ENCODE measurements around the gene LONRF2. TPM values are rescaled to one million over a fixed set of nuclear protein-coding genes. Genes with fewer than 3 reads are reported as not detected.
A peak's percentile ranks its signal among the peaks of the same experiment; 100 is the strongest.

The LONRF2 gene
- total RNA-seq, 2 donors from 2014 or later, result 0.16 to 1.1 TPM

DNA sequence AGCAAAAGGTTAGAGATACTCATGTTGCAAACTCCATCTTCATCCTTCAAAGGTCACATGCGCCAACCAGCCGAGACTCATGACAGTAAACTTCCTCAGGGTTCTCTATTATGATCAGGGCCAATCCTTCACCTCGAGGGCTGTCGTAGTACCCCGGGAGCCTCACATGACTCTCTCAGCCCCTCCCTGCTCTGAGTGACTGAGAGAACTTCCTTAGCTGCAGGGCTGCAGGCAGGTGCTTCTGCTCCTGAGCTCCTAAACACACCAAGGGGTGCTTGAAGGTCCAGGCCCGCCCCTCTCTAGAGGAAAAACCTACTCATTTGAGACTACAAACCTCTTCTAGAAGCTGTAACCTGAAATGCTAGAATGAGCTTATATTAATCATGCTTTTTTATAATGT lies 48.2 kb downstream of the LONRF2 start:
- ATAC-seq (replicated peaks), result no peak
- Mint-ChIP-seq H3K27ac (no peak overlapping the region), H3K36me3 (ENCODE audit: low read depth) (no peaks in the 10 kb centered on the region), H3K9me3 (no peaks in the 10 kb centered on the region), H3K4me3 (no peak overlapping the region), H3K27me3 (peaks cover 3% of the 10 kb centered on the region), H3K4me1 (peaks cover 4% of the 10 kb centered on the region)

DNA sequence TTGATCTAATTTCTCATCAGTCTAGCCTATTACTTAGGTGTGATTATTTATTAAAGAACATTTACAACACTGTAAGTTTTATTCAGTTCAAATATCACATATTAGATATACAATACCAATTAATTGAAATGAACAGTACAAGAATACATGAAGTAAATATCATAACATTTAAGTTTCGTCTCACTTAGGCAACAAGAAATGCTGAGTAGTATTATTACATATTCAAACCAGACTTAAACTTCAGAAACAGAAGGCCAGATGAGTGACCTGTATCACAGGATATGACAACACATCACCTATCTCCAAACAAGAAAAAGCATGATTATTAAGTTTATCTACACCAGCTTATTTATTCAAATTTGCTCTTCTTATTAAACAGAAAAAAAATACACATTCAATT lies 48.9 kb downstream of the LONRF2 start:
- Mint-ChIP-seq H3K9me3 (no peaks in the 10 kb centered on the region), H3K27ac (no peak overlapping the region), H3K4me3 (no peak overlapping the region), H3K4me1 (no peaks in the 10 kb centered on the region), H3K36me3 (ENCODE audit: low read depth) (no peaks in the 10 kb centered on the region), H3K27me3 (no peaks in the 10 kb centered on the region)
- no peak for ATAC-seq (replicated peaks)

DNA sequence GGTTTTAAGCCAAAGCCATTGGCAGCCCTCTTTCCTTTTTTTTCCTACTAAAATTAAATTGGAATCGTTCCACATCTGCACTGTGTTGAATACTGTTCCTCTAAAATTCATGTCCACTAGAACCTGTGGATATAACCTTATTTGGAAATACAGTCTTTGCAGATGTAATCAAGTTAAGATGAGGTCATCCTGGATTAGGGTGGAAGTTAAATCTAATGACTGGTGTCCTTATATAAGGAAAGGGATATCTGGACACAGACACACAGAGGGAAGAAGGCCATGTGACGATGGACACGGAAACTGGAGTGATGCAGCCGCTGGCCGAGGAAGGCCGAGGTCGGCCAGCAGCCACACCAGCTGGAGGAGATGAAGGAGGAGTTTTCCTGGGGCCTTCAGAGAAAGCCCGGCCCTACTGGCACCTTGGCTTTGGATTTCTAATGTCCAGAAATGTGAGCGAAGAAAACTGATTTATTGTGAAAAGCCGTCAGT lies 49.4 kb downstream of the LONRF2 start:
- H3K4me1 Mint-ChIP-seq, result no peaks in the 10 kb centered on the region
- no peak overlapping the region for H3K4me3 Mint-ChIP-seq
- no peak for ATAC-seq (replicated peaks)
- no peak overlapping the region for H3K27ac Mint-ChIP-seq
- H3K36me3 Mint-ChIP-seq (ENCODE audit: low read depth), result no peaks in the 10 kb centered on the region
- no peaks in the 10 kb centered on the region for H3K9me3 Mint-ChIP-seq
- no peaks in the 10 kb centered on the region for H3K27me3 Mint-ChIP-seq

DNA sequence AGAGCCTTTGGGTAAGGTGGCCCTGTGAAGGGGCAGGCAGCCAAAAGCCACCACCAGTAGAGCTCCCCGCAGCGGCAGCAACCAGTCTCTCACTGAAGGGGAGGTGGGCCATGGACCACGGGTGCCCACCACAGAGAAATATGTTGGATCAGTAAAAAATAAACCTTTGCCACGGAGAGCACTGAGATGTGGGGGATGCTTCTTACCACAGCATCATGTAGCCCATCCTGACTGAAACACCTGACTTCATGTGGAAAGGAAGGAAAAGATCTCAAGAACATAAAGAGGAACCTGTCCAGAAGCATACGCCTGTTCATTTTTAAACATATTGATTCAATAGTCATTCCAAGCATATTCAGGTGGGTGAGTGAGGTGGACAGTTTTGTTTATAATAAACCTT lies 51.1 kb downstream of the LONRF2 start:
- Mint-ChIP-seq H3K4me1 (no peaks in the 10 kb centered on the region), H3K27me3 (no peaks in the 10 kb centered on the region), H3K9me3 (no peaks in the 10 kb centered on the region), H3K4me3 (no peak overlapping the region), H3K27ac (no peak overlapping the region), H3K36me3 (ENCODE audit: low read depth) (no peaks in the 10 kb centered on the region)
- ATAC-seq (replicated peaks), result no peak

DNA sequence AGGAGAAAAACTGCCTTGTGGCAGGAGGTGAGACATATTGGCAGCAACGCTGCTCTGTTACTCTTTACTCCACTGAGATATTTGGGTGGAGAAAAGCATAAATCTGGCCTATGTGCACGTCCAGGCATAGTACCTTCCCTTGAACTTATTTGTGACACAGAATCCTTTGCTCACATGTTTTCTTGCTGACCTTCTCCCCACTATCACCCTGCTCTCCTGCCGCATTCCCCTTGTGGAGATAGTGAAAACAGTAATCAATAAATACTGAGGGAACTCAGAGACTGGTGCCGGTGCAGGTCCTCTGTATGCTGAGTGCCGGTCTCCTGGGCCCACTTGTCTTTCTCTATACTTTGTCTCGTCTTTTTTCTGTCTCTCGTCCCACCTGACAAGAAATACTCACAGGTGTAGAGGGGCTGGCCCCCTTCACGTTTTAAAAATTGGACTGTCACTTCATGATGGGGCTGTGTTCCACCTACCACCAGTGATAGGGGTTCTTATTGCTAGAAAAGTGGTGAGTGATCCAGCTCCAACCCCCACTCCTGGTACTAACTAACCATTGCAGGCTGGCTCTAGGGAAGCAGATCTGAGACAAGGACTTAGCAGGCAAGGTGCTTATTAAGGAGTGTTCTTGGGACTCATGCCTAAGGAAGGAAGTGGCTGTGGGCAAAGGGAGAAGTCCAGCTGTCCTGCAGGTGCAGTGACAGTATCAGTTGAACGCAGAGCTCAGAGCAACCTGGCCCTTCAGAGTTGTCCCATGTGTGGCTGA lies 51.7 kb downstream of the LONRF2 start:
- no peaks in the 10 kb centered on the region for H3K9me3 Mint-ChIP-seq
- H3K27me3 Mint-ChIP-seq, result no peaks in the 10 kb centered on the region
- H3K36me3 Mint-ChIP-seq (ENCODE audit: low read depth), result no peaks in the 10 kb centered on the region
- H3K4me3 Mint-ChIP-seq, result no peak overlapping the region
- no peaks in the 10 kb centered on the region for H3K4me1 Mint-ChIP-seq
- ATAC-seq (replicated peaks), result no peak
- H3K27ac Mint-ChIP-seq, result no peak overlapping the region

DNA sequence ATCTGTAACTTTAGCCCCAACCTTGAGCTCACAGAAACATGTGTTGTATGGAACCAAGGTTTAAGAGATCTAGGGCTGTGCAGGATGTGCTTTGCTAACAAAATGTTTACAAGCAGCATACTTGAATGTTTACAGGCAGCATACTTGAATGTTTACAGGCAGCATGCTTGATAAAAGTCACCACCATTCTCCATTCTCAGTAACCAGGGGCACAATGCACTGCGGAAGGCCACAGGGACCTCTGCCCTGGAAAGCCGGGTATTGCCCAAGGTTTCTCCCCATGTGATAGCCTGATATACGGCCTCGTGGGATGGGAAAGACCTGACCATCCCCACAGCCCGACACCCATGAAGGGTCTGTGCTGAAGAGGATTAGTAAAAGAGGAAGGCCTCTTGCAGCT lies 52.4 kb downstream of the LONRF2 start:
- H3K9me3 Mint-ChIP-seq, result no peaks in the 10 kb centered on the region
- H3K4me1 Mint-ChIP-seq, result no peaks in the 10 kb centered on the region
- H3K36me3 Mint-ChIP-seq (ENCODE audit: low read depth), result no peaks in the 10 kb centered on the region
- no peak overlapping the region for H3K4me3 Mint-ChIP-seq
- ATAC-seq (replicated peaks), result no peak
- no peak overlapping the region for H3K27ac Mint-ChIP-seq
- no peaks in the 10 kb centered on the region for H3K27me3 Mint-ChIP-seq

DNA sequence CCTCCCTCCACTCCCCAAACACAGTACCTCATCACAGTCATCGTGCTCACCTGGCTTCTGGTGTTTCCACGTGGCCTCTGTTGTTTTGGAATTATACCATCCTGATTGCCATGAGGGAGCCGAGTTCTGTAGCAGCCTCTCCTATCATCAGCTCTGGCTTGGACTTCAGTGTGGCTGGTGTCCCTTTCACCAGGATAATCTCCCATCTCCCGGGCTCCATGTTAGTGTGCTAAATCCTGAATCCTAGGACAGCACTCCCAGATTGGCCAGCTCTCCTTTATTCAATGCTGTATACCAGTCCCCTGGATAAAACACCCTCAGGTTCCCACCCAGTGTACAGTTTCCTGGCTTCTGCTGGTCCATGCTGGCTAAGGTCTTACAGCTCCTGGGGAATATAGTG lies 53.3 kb downstream of the LONRF2 start:
- Mint-ChIP-seq H3K4me3 (no peak overlapping the region), H3K9me3 (no peaks in the 10 kb centered on the region), H3K27ac (no peak overlapping the region), H3K4me1 (no peaks in the 10 kb centered on the region), H3K27me3 (no peaks in the 10 kb centered on the region), H3K36me3 (ENCODE audit: low read depth) (no peaks in the 10 kb centered on the region)
- ATAC-seq (replicated peaks), result no peak

DNA sequence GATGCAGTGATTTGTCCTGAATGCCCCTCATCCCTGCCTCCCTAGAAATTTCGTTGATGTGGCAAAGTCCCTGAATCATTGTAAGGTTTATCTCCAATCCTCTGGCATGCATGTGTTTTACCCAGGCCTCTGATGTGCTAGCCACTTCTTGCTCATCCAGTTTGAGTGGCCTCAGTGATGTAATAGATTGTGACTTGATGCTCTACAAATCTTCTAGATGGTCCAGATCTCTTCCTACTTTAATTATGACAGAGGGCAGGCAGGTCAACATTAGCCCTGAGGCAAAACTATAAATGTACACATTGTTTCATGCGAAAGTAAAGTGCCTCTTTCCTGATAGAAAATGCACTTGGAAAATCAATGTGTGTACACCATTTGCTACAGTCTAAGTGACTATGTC lies 54.5 kb downstream of the LONRF2 start:
- no peak for ATAC-seq (replicated peaks)
- no peaks in the 10 kb centered on the region for H3K36me3 Mint-ChIP-seq (ENCODE audit: low read depth)
- no peaks in the 10 kb centered on the region for H3K4me1 Mint-ChIP-seq
- H3K27me3 Mint-ChIP-seq, result no peaks in the 10 kb centered on the region
- H3K4me3 Mint-ChIP-seq, result no peak overlapping the region
- H3K9me3 Mint-ChIP-seq, result no peaks in the 10 kb centered on the region
- H3K27ac Mint-ChIP-seq, result no peak overlapping the region

DNA sequence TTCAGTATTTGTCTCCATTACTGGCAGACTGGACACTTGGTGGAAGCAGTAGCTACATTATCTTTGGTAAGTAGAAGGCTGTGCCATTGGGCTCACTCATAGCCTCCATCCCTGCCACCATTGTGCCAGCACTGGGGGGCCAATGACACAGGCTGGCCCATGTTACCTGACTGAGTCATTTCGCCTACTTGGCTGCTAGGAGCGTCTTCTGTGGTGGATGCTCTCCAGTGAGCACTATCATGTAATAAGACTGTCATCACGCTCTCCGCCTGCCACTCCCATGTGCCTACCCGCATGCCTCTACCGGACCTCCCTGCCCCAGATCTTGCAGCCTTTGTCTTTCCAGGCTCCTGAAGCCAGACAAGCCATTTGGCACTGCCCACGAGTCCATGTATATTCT lies 56.2 kb downstream of the LONRF2 start:
- Mint-ChIP-seq H3K9me3 (no peaks in the 10 kb centered on the region), H3K27ac (no peak overlapping the region), H3K36me3 (ENCODE audit: low read depth) (no peaks in the 10 kb centered on the region), H3K27me3 (no peaks in the 10 kb centered on the region), H3K4me1 (no peaks in the 10 kb centered on the region), H3K4me3 (no peak overlapping the region)
- no peak for ATAC-seq (replicated peaks)

DNA sequence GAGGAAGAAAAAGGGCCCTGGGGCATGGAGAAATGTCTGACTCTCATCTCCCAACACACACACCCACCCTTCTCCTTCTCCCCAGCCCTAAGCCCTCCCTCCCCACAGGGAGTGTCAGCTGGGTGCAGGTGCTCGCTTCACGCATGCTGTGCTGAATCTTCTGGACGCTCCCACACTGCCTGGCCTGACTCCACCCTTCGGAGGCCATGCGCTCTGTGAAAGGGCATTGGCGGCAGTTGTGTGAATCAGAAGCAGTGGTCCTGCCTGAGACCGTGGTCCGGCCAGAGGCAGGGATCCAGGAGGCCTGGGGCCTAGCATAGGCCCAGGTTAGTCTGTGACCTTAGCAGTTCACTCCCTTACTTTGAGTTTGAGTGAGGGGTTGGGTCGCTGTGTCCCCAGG lies 57.1 kb downstream of the LONRF2 start:
- Mint-ChIP-seq H3K27me3 (no peaks in the 10 kb centered on the region), H3K9me3 (no peaks in the 10 kb centered on the region), H3K36me3 (ENCODE audit: low read depth) (no peaks in the 10 kb centered on the region), H3K4me3 (no peak overlapping the region), H3K27ac (no peak overlapping the region), H3K4me1 (no peaks in the 10 kb centered on the region)
- no peak for ATAC-seq (replicated peaks)

DNA sequence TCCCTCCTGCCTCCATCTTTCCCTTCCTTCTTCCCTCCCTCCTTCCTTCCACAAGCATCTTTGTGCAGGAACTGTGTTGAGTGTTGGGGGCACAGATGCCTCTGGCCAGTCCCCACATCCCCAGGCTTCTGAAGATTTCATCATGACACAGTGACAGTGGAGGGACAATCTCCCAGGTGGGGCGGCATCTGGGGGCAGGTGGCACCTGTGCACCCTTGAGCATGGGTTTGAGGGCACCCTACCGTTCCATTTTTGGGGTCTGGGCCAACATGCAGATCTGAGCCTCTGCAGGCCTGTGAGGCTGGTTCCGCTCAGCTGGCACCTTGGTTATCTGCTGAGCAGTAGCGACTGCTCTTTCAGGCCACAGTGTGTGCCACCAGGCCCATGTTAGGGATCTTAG lies 57.6 kb downstream of the LONRF2 start:
- no peaks in the 10 kb centered on the region for H3K9me3 Mint-ChIP-seq
- no peak overlapping the region for H3K27ac Mint-ChIP-seq
- H3K4me3 Mint-ChIP-seq, result no peak overlapping the region
- no peaks in the 10 kb centered on the region for H3K4me1 Mint-ChIP-seq
- H3K36me3 Mint-ChIP-seq (ENCODE audit: low read depth), result no peaks in the 10 kb centered on the region
- no peak for ATAC-seq (replicated peaks)
- H3K27me3 Mint-ChIP-seq, result no peaks in the 10 kb centered on the region

DNA sequence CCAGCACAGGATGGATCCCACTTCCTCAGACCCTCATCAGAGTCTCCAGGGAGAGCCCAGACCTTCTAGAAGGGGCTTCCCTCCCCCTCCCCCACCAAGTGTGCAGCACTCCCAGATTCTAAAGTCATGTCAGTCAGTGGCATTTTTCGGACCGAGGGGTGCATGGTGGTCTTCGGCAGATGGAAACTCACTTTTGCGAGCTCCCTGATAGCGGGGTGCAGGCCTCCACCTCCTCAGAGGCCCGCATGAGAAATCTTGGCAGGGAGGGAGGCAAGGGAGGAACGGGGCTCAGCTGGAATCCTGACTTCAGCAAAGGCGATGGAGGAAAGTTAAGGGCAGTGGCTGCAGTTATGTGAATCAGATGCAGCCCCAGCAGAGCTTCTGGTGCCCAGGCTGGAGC lies 58.2 kb downstream of the LONRF2 start:
- ATAC-seq (replicated peaks), result no peak
- H3K4me1 Mint-ChIP-seq, result no peaks in the 10 kb centered on the region
- H3K27me3 Mint-ChIP-seq, result no peaks in the 10 kb centered on the region

DNA sequence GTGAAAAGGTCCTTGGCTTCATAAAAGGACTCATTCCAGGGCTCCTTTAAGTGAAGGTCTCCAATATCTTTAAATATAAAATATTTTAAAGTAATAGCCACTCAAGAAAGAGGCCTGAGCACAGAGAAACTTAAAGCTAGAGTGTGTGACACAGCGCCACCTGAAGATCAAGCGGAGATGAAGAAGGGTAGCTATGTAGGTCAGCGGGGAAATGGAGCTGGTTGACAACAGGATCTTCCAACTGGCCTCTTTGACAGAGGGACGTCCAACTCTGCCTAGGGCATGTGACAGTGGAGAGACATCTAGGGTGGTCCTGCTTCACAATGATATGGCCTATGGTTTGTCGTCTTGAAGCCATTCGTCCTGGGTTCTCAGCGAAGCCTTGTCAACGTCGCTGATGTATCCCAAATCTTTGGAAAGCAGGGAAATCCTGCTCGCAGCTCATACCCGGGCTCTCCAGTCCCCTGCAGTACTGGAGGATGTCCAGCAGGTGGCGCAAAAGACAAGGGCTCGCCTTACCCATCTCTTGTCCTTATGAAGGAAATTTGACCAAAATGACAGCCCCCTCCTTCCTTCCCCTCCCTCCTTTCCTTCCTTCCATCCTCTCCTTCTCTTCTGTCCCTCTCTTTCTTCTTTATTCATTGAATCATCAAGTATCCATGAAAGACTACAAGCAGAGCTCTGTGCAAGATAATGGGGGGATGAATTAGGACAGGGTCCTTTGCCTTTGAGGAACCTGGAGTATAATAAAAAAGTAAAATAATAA lies 59.6 kb downstream of the LONRF2 start:
- no peak overlapping the region for H3K4me3 Mint-ChIP-seq
- no peak overlapping the region for H3K27ac Mint-ChIP-seq
- H3K9me3 Mint-ChIP-seq, result no peaks in the 10 kb centered on the region
- H3K4me1 Mint-ChIP-seq, result no peaks in the 10 kb centered on the region
- ATAC-seq (replicated peaks), result peak; percentile 58
- H3K27me3 Mint-ChIP-seq, result peaks cover 4% of the 10 kb centered on the region
- no peaks in the 10 kb centered on the region for H3K36me3 Mint-ChIP-seq (ENCODE audit: low read depth)

More for the DNA sequence above, 58.2 kb downstream of the LONRF2 start:
- H3K4me3 Mint-ChIP-seq, result no peak overlapping the region
- no peaks in the 10 kb centered on the region for H3K9me3 Mint-ChIP-seq
- no peaks in the 10 kb centered on the region for H3K36me3 Mint-ChIP-seq (ENCODE audit: low read depth)
- H3K27ac Mint-ChIP-seq, result no peak overlapping the region

DNA sequence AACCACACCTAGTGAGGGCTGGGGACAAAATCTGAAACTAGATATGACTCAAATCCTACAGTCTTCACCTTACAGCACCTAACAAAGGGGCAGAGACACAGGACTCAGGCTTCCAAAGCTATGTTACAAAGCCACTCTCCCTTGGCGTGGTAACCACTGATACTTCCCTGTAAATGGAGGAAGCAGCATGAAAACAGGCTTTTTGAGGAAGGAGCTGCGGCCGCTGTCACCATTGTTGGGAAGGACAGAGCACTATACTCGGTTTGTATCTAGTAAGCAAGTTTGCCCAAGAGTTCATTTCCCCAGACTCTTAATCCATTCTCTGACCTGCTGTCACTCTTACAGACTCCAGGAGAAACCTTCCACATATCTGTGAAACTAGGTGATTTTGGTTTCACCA lies 60.3 kb downstream of the LONRF2 start:
- Mint-ChIP-seq H3K9me3 (no peaks in the 10 kb centered on the region), H3K4me3 (no peak overlapping the region), H3K36me3 (ENCODE audit: low read depth) (no peaks in the 10 kb centered on the region), H3K27me3 (peaks cover 4% of the 10 kb centered on the region), H3K4me1 (no peaks in the 10 kb centered on the region), H3K27ac (no peak overlapping the region)
- no peak for ATAC-seq (replicated peaks)
